Spleen (tissue), 7 donors: ENCODE data around the gene PAX2.

Experiments used
- POLR2A ChIP-seq, 3 donors: fragments of 450-650 bp; IDR thresholded peaks; one replicate each; pipeline ENCODE4 v1.5.1; 2017; ENCODE audit warnings: antibody characterized with exemption in 3 of 3, mild to moderate bottlenecking in 1 of 3
- POLR2AphosphoS5 ChIP-seq, 3 donors: sonication (generic); formaldehyde crosslinking; IDR thresholded peaks; one replicate each; pipeline ENCODE4 v1.5.1; 2017; ENCODE audit warnings: antibody characterized with exemption in 3 of 3
- TF ChIP-seq, protein P1 (sequence below), 11 experiments: fragments of 200-600 bp in 7 of 11; fragments of 450-650 bp in 4 of 11; sonication (generic) in 4 of 11; IDR thresholded peaks in 8 of 11; conservative IDR thresholded peaks in 3 of 11; 1 replicate in 7 of 11; 2 replicates in 4 of 11; pipeline versions ENCODE4 v1.4.0 to v1.8.0; 2016 to 2021; ENCODE audit warnings: antibody characterized with exemption in 11 of 11, inconsistent platforms in 4 of 11, mild to moderate bottlenecking in 1 of 11
- donor health status: DM: no; HTN: no; CAD: no; lungs with moderate emphysema.
- donor health status: DM: no; HTN: no; CAD: no.
- donor health status: DM: no; HTN: no; CAD: no.

DNA sequence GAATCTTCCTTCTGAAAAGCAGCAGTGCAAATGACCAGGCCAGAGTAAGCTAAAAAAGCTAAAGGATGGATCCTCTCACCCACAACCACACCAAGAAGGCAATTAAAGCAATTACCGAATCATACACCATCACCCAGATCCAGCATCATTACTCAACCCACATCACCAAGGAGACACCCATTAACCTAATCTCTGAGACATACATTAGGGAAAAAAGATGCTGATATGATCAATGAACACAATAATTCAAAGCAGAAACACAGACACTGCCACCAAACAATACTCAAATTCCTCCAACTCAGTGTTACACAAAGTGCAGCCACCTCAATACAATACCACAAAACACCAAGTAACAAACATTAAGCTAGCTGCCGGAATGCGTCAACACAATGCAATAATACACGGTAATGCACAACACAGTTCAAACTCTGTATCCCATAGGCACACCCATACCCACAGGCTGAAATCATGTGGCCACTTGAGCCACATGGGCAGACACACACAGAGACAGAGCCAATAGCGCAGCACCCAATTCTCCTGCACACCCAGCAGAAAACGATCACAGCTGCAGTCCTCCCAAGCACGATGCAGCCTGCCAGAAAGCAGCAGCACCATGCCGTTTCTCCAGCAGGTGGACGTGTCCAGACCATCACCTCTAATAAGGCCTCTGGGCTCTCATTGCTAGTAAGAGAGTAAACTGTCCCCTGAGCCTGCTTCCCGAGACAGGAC is 21.5 kb downstream of the PAX2 start:
- no peak for TF ChIP-seq POLR2A (IDR thresholded peaks at IDR 0.05)
- TF ChIP-seq, protein P1, sequence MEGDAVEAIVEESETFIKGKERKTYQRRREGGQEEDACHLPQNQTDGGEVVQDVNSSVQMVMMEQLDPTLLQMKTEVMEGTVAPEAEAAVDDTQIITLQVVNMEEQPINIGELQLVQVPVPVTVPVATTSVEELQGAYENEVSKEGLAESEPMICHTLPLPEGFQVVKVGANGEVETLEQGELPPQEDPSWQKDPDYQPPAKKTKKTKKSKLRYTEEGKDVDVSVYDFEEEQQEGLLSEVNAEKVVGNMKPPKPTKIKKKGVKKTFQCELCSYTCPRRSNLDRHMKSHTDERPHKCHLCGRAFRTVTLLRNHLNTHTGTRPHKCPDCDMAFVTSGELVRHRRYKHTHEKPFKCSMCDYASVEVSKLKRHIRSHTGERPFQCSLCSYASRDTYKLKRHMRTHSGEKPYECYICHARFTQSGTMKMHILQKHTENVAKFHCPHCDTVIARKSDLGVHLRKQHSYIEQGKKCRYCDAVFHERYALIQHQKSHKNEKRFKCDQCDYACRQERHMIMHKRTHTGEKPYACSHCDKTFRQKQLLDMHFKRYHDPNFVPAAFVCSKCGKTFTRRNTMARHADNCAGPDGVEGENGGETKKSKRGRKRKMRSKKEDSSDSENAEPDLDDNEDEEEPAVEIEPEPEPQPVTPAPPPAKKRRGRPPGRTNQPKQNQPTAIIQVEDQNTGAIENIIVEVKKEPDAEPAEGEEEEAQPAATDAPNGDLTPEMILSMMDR (IDR thresholded peaks at IDR 0.05 in 8 of 11, conservative IDR thresholded peaks at IDR 0.05 in 3 of 11), result no peak
- TF ChIP-seq POLR2AphosphoS5 (IDR thresholded peaks at IDR 0.05), result no peak
